HK-2 (cell line): ENCODE measurements around the gene CPSF2.

Source experiments
- DNase-seq: peaks from one replicate; pipeline ENCODE4 v3.0.0-alpha.2; 2018; ENCODE audit not compliant: unreplicated experiment

CPSF2 gene

GRCh38 chr14:92121670-92122350, at the start of gene CPSF2, which contains the start of gene NDUFB1:
Gene CPSF2 (plus strand): TSS chr14:92121969. CDS start chr14:92130985, 9,016 bp downstream.
Gene NDUFB1 (minus strand): TSS chr14:92121706. CDS start chr14:92117637, 4,069 bp downstream.
- DNase-seq: peak; percentile 85

GRCh38 chr14:92074555-92074954, 47.2 kb upstream of the CPSF2 start:
- DNase-seq: no peak

- no peak for DNase-seq
Observed at GRCh38 chr14:92088494-92088893, 33.3 kb upstream of the CPSF2 start.

- no peak for DNase-seq
Observed at GRCh38 chr14:92093320-92093719, 28.4 kb upstream of the CPSF2 start.

GRCh38 chr14:92099802-92100201, 22.0 kb upstream of the CPSF2 start:
- no peak for DNase-seq

- DNase-seq: no peak
Observed at GRCh38 chr14:92103363-92103989, 18.3 kb upstream of the CPSF2 start.

GRCh38 chr14:92105073-92105892, 16.5 kb upstream of the CPSF2 start:
- no peak for DNase-seq

- DNase-seq: no peak
Observed at GRCh38 chr14:92105893-92106142, 16.0 kb upstream of the CPSF2 start.

GRCh38 chr14:92106143-92106926, 15.4 kb upstream of the CPSF2 start, which contains the start of gene ATXN3:
Gene ATXN3 (minus strand): TSS chr14:92106582. CDS start chr14:92106552, 30 bp downstream.
- peak; percentile 96 for DNase-seq

GRCh38 chr14:92108345-92109254, 13.2 kb upstream of the CPSF2 start:
- DNase-seq: no peak

- DNase-seq: no peak
Observed at GRCh38 chr14:92109490-92109889, 12.3 kb upstream of the CPSF2 start.

GRCh38 chr14:92121207-92121669, 531 bp upstream of the CPSF2 start:
- no peak for DNase-seq

- no peak for DNase-seq
Observed at GRCh38 chr14:92122351-92122677, 545 bp downstream of the CPSF2 start.

GRCh38 chr14:92122761-92123160, 992 bp downstream of the CPSF2 start:
- DNase-seq: no peak

- no peak for DNase-seq
Observed at GRCh38 chr14:92134456-92134855, 12.7 kb downstream of the CPSF2 start.

GRCh38 chr14:92135269-92135668, 13.5 kb downstream of the CPSF2 start:
- no peak for DNase-seq

GRCh38 chr14:92143309-92143708, 21.5 kb downstream of the CPSF2 start:
- DNase-seq: peak; percentile 22

- DNase-seq: no peak
Observed at GRCh38 chr14:92143962-92144361, 22.2 kb downstream of the CPSF2 start.

- no peak for DNase-seq
Observed at GRCh38 chr14:92144708-92145107, 22.9 kb downstream of the CPSF2 start.

GRCh38 chr14:92153581-92153980, 31.8 kb downstream of the CPSF2 start:
- DNase-seq: no peak
